NCI-H128 (cell line): ENCODE measurements around the gene DDX60.

Source experiments
- DNase-seq: peaks from one replicate; lab custom pipeline; 2025; ENCODE audit not compliant: unreplicated experiment; lab: John Stamatoyannopoulos, UW

Gene DDX60

GRCh38 chr4:168208957-168209614 lies 109.5 kb downstream of the DDX60 start:
- no peak for DNase-seq

GRCh38 chr4:168203233-168203911 lies 115.2 kb downstream of the DDX60 start:
- DNase-seq = no peak

- no peak for DNase-seq
Measured at GRCh38 chr4:168200685-168201084, 117.9 kb downstream of the DDX60 start.

GRCh38 chr4:168199260-168199957 lies 119.1 kb downstream of the DDX60 start:
- DNase-seq = no peak

- no peak for DNase-seq
Measured at GRCh38 chr4:168197926-168198325, 120.6 kb downstream of the DDX60 start.

- DNase-seq = no peak
Measured at GRCh38 chr4:168188754-168189153, 129.8 kb downstream of the DDX60 start.

GRCh38 chr4:168183717-168184571 lies 134.6 kb downstream of the DDX60 start:
- DNase-seq = no peak

GRCh38 chr4:168177546-168178149 lies 140.9 kb downstream of the DDX60 start:
- no peak for DNase-seq

GRCh38 chr4:168174308-168174707 lies 144.2 kb downstream of the DDX60 start:
- DNase-seq = no peak

- DNase-seq = no peak
Measured at GRCh38 chr4:168167714-168168284, 150.8 kb downstream of the DDX60 start.
